K562 (cell line): ENCODE measurements around the gene GDNF. TPM values are rescaled to one million over a fixed set of nuclear protein-coding genes. Genes with fewer than 3 reads are reported as not detected.

ENCODE experiments used
- ATAC-seq: fragments of 200-7000 bp; cut with Tn5 transposase; 3 replicates; pipeline ENCODE4 v1.9.1; 2020; ENCODE audit warnings: moderate library complexity
- BruUV-seq: library from RNA; stranded (reverse); fragments of 400-500 nt; replicated peaks from 2 replicates; lab custom pipeline; 2021; lab: Mats Ljungman, UMichigan
- CTCF ChIA-PET: fragments of 300-600 bp; formaldehyde crosslinking; extraction: SDS; loops from one replicate; lab custom pipeline; 2021; ENCODE audit warnings: low intra/inter-chr PET ratio; lab: Yijun Ruan, JAX
- POLR2A ChIA-PET: fragments of 300-600, 350-650 bp; sonication (Branson Sonifier 250); formaldehyde crosslinking; extraction: SDS; loops from one replicate; lab custom pipeline; 2021; ENCODE audit warnings: antibody characterized with exemption, inconsistent platforms; lab: Yijun Ruan, JAX
- DNase-seq, 4 experiments: peaks; one replicate each; pipeline versions ENCODE4 v3.0.0 to v3.0.0-alpha.2; 2011 to 2018; ENCODE audit warnings: low spot score in 3 of 4, mixed read lengths in 3 of 4; ENCODE audit errors: extremely low read depth in 1 of 4
- FAIRE-seq: peaks from 2 replicates; lab custom pipeline; 2011; peaks lifted over from hg19 to GRCh38; lab: Jason Lieb, UNC
- H2AFZ ChIP-seq: 2 replicates; pipeline ENCODE4 v1.6.0; 2011; ENCODE audit warnings: low read depth, low read length, control low read depth, inconsistent platforms
- H3K27ac ChIP-seq: fragments of 200-600 bp; 3 replicates; pipeline ENCODE4 v1.8.0; 2011; ENCODE audit warnings: low read depth, mild to moderate bottlenecking, control low read depth, inconsistent platforms, low read length, moderate library complexity, mixed read lengths; ENCODE audit errors: extremely low read depth
- H3K27me3 ChIP-seq, 2 experiments: fragments of 300-600 bp in 1 of 2; 2 replicates in 1 of 2; 3 replicates in 1 of 2; pipeline versions ENCODE4 v1.6.0 to v1.8.0; 2011; ENCODE audit warnings: inconsistent platforms in 2 of 2, low read length in 2 of 2, mild to moderate bottlenecking in 1 of 2, mixed read lengths in 1 of 2, moderate library complexity in 1 of 2; ENCODE audit not compliant: control insufficient read depth in 2 of 2, insufficient read depth in 2 of 2
- H3K36me3 ChIP-seq: fragments of 300-600 bp; 3 replicates; pipeline ENCODE4 v1.8.0; 2011; ENCODE audit warnings: mild to moderate bottlenecking, low read length, inconsistent platforms; ENCODE audit not compliant: control insufficient read depth, insufficient read depth
- H3K4me1 ChIP-seq, 2 experiments: fragments of 200-600 bp in 1 of 2; replicated peaks in 1 of 2; 2 replicates in 1 of 2; 3 replicates in 1 of 2; pipeline versions ENCODE4 v1.5.1 to v1.8.0; 2011; ENCODE audit warnings: inconsistent platforms in 2 of 2, low read length in 2 of 2, mild to moderate bottlenecking in 1 of 2, mixed read lengths in 1 of 2, moderate library complexity in 1 of 2; ENCODE audit not compliant: control insufficient read depth in 2 of 2, insufficient read depth in 2 of 2
- H3K4me2 ChIP-seq: 2 replicates; pipeline ENCODE4 v1.6.1; 2011; ENCODE audit warnings: low read length, control low read depth, inconsistent platforms, mixed read lengths; ENCODE audit not compliant: insufficient read depth
- H3K4me3 ChIP-seq: fragments of 200-600 bp; sonication (generic), shearing (Covaris generic); 2 replicates; pipeline ENCODE4 v1.5.1; 2016; ENCODE audit warnings: control low read depth, inconsistent platforms
- H3K79me2 ChIP-seq: fragments of 200-600 bp; 3 replicates; pipeline ENCODE4 v1.8.0; 2011; ENCODE audit warnings: low read length, inconsistent platforms; ENCODE audit not compliant: control insufficient read depth, insufficient read depth
- H3K9ac ChIP-seq, 2 experiments: 2 replicates each; pipeline versions ENCODE4 v1.6.0 to v1.6.1; 2011; ENCODE audit warnings: low read depth in 2 of 2, low read length in 2 of 2, control low read depth in 1 of 2, inconsistent platforms in 1 of 2, mild to moderate bottlenecking in 1 of 2, mixed read lengths in 1 of 2; ENCODE audit not compliant: insufficient read depth in 1 of 2
- H3K9me1 ChIP-seq: one replicate; pipeline ENCODE4 v1.6.0; 2011; ENCODE audit warnings: inconsistent platforms, mild to moderate bottlenecking, low read length, moderate library complexity; ENCODE audit not compliant: control insufficient read depth, insufficient read depth
- H3K9me3 ChIP-seq: replicated peaks from 2 replicates; pipeline ENCODE4 v1.5.1; 2011; ENCODE audit warnings: low read depth, low read length, inconsistent platforms; ENCODE audit not compliant: control insufficient read depth, insufficient read depth
- H4K20me1 ChIP-seq: replicated peaks from 2 replicates; pipeline ENCODE4 v1.6.1; 2011; ENCODE audit warnings: low read length, inconsistent platforms, mixed read lengths; ENCODE audit not compliant: control insufficient read depth, insufficient read depth
- C11orf30 ChIP-seq: fragments of 450-650 bp; IDR thresholded peaks from 2 replicates; pipeline ENCODE4 v1.6.1; 2016; ENCODE audit warnings: low read depth, mild to moderate bottlenecking
- ERF ChIP-seq: fragments of 450-650 bp; formaldehyde crosslinking; IDR thresholded peaks from 2 replicates; pipeline ENCODE4 v1.4.0; 2020; ENCODE audit warnings: mild to moderate bottlenecking, mixed read lengths
- EZH2 ChIP-seq: IDR thresholded peaks from 2 replicates; pipeline ENCODE4 v1.6.1; 2012; ENCODE audit warnings: low read depth, mild to moderate bottlenecking, inconsistent platforms, low read length, borderline replicate concordance
- MEIS2 ChIP-seq: fragments of 450-650 bp; IDR thresholded peaks from 2 replicates; pipeline ENCODE4 v1.6.1; 2014; ENCODE audit warnings: mild to moderate bottlenecking; ENCODE audit not compliant: partially characterized antibody
- PHF8 ChIP-seq: fragments of 200-600 bp; sonication (generic); IDR thresholded peaks from 2 replicates; pipeline ENCODE4 v1.6.1; 2012; ENCODE audit warnings: mixed run types, mild to moderate bottlenecking, inconsistent platforms, low read length, moderate library complexity, borderline replicate concordance
- POLR2H ChIP-seq: IDR thresholded peaks from 2 replicates; pipeline ENCODE4 v1.6.1; 2016; ENCODE audit warnings: missing genetic modification characterization, low read depth, mild to moderate bottlenecking, control low read depth, missing compliant biosample characterization, moderate library complexity
- XRCC4 ChIP-seq: IDR thresholded peaks from one replicate; pipeline ENCODE4 v1.6.1; 2011; ENCODE audit not compliant: insufficient read depth, insufficient read length; ENCODE audit errors: extremely low read depth
- WGBS: fragments of 100-300 bp; shearing (Covaris generic); methylation state at CpG from one replicate; pipeline ENCODE4 v1.1.6; 2016; ENCODE audit warnings: low coverage, mixed read lengths; ENCODE audit not compliant: insufficient coverage; ENCODE audit errors: missing lambda C conversion rate; 5-methylcytosine and 5-hydroxymethylcytosine counted together
- in situ Hi-C: fragments of 300-500 bp; cut with MboI; formaldehyde crosslinking; loops from 4 replicates; pipeline ENCODE4 v1.15.0; 2018; ENCODE audit warnings: inconsistent platforms, mixed read lengths
- intact Hi-C: fragments of 100-400 bp; cut with micrococcal nuclease; formaldehyde crosslinking; loops from 2 replicates; pipeline ENCODE4 v1.14.2; 2022
- polyA plus RNA-seq, 8 experiments: library from polyadenylated mRNA; depleted of rRNA in 4 of 8; stranded (reverse) in 5 of 8; unstranded in 3 of 8; fragments of >200 nt; fragmentation: Nextera tagmentation in 2 of 8; fragmentation: Illumina TruSeq in 1 of 8; extraction: Ambion mirVana in 2 of 8; extraction: Trizol in 1 of 8; gene quantifications; 2 replicates each; pipeline versions ENCODE4 v1.2.1 to v1.2.3, GENCODE V29; 2011 to 2014; ENCODE audit warnings: inconsistent platforms in 1 of 8, missing spikeins in 1 of 8
- total RNA-seq, 7 experiments: library from RNA; depleted of rRNA in 6 of 7; stranded (reverse); fragments of >200 nt in 6 of 7; fragmentation: Illumina TruSeq in 2 of 7; extraction: Trizol in 2 of 7; gene quantifications; 2 replicates each; pipeline versions ENCODE4 v1.2.1 to v1.2.3, GENCODE V29; 2011 to 2021; ENCODE audit warnings: low replicate concordance in 1 of 7
- TF ChIP-seq, protein P1 (sequence below): fragments of 250-450 bp; sonication (Bioruptor Pico); IDR thresholded peaks from 2 replicates; pipeline ENCODE4 v1.5.0; 2021; ENCODE audit warnings: mild to moderate bottlenecking, moderate library complexity
- TF ChIP-seq, protein P2 (sequence below): sonication (generic); formaldehyde crosslinking; IDR thresholded peaks from 2 replicates; pipeline ENCODE4 v1.8.1; 2023; ENCODE audit warnings: missing genetic modification reagents, mild to moderate bottlenecking, borderline replicate concordance
- TF ChIP-seq, protein P3 (sequence below): fragments of 450-650 bp; IDR thresholded peaks from 2 replicates; pipeline ENCODE4 v1.6.1; 2016; ENCODE audit warnings: mild to moderate bottlenecking

The GDNF gene
- total and polyA plus RNA-seq, 9 of the 15 experiments (the other 6 are each of a cell fraction or from before 2014, with no cell fraction given): not detected

DNA sequence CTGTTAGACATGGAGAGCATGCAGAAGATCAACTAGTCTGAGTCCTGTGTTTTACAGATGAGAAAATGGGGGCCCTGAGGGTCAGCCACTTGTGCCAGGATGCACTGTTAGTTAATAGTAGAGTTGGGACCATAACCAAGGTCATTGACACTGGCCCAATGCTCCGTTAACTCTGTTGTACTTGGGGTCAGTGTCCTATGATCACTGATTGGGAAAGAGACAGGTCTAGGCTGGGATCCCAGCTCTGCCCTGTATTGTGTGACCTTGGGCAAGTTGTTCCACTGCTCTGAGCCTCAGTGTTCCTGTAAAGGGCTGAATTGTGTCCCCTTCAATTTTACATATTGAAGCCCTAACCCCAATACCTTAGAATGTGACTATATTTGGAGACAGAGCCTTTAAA is 70.0 kb downstream of the GDNF start (continued):
- TF ChIP-seq, protein P1, sequence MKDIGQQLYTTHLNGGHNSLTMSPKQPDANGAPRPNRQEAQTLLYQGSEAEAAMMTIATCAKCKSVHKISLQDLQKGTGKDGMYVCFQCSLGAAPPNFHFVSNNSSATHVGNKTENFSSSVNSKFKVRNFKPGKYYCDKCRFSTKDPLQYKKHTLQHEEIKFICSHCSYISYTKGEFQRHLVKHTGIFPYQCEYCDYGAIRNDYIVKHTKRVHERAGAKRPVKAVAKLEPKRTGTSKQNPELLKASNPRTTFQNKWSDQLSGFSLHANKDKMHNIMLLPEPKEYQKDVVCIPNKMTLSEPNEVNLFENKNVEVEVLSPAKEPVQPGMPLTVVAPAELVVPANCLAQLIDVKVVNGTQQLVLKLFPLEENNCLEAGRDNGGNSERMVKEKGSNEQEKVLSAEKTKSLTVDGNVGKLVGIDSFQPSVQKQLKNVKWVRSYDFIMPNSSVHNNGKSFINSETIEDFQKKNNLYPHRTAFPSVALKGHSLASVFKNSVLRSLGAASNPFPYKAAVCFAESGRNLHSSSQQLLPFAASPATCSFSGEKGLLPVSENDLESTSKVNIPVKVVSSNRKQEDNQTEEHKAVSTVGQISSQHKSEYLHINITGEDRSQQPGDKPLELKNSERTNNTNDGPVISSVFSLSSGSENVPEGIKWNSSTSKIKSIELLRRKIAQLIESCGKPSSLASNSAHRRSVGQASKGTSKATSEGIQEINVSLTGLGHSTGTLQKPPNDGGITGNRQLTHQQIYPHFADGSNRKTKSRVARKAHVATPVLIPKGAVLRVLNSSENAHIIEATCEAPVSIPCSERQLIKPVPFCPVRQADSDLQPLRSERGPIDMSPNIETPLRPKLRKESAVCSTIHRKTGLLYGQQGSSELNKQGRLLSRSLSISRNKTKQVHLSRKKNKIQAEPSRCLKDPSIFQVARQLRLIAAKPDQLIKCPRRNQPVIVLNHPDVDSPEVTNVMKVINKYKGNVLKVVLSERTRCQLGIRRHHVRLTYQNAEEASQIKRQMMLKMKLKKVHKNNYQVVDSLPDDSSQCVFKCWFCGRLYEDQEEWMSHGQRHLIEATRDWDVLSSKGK (CRISPR knock-in tag): no peak
- no peak for TF ChIP-seq POLR2H
- no peak for TF ChIP-seq PHF8
- TF ChIP-seq EZH2: no peak
- TF ChIP-seq MEIS2: no peak

DNA sequence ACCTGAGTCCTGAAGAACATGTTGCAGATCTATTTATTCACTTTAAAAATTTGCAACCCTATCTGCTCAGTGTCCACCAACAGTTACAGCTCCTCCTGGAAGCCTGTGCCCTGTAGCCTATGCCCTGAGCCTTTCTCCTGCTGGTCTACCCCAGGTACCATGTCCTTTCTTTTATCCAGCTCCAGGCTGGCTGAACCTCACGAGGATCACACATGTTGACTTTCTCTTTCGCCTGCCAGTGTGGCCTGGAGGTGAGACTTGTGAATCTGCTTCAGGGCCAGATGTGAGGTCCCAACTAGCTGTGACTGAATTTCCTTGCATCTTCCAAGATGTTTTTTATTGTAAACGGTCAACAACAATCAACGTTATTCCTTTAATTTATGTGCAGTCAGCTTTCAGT is 70.7 kb downstream of the GDNF start:
- BruUV-seq: no TSS peak
- CTCF ChIA-PET: no interaction called here
- TF ChIP-seq, protein P2, sequence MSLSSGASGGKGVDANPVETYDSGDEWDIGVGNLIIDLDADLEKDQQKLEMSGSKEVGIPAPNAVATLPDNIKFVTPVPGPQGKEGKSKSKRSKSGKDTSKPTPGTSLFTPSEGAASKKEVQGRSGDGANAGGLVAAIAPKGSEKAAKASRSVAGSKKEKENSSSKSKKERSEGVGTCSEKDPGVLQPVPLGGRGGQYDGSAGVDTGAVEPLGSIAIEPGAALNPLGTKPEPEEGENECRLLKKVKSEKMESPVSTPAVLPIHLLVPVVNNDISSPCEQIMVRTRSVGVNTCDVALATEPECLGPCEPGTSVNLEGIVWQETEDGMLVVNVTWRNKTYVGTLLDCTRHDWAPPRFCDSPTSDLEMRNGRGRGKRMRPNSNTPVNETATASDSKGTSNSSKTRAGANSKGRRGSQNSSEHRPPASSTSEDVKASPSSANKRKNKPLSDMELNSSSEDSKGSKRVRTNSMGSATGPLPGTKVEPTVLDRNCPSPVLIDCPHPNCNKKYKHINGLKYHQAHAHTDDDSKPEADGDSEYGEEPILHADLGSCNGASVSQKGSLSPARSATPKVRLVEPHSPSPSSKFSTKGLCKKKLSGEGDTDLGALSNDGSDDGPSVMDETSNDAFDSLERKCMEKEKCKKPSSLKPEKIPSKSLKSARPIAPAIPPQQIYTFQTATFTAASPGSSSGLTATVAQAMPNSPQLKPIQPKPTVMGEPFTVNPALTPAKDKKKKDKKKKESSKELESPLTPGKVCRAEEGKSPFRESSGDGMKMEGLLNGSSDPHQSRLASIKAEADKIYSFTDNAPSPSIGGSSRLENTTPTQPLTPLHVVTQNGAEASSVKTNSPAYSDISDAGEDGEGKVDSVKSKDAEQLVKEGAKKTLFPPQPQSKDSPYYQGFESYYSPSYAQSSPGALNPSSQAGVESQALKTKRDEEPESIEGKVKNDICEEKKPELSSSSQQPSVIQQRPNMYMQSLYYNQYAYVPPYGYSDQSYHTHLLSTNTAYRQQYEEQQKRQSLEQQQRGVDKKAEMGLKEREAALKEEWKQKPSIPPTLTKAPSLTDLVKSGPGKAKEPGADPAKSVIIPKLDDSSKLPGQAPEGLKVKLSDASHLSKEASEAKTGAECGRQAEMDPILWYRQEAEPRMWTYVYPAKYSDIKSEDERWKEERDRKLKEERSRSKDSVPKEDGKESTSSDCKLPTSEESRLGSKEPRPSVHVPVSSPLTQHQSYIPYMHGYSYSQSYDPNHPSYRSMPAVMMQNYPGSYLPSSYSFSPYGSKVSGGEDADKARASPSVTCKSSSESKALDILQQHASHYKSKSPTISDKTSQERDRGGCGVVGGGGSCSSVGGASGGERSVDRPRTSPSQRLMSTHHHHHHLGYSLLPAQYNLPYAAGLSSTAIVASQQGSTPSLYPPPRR: no peak
- TF ChIP-seq ERF (CRISPR knock-in tag) (no peak), XRCC4 (no peak), C11orf30 (no peak)
- TF ChIP-seq, protein P3, sequence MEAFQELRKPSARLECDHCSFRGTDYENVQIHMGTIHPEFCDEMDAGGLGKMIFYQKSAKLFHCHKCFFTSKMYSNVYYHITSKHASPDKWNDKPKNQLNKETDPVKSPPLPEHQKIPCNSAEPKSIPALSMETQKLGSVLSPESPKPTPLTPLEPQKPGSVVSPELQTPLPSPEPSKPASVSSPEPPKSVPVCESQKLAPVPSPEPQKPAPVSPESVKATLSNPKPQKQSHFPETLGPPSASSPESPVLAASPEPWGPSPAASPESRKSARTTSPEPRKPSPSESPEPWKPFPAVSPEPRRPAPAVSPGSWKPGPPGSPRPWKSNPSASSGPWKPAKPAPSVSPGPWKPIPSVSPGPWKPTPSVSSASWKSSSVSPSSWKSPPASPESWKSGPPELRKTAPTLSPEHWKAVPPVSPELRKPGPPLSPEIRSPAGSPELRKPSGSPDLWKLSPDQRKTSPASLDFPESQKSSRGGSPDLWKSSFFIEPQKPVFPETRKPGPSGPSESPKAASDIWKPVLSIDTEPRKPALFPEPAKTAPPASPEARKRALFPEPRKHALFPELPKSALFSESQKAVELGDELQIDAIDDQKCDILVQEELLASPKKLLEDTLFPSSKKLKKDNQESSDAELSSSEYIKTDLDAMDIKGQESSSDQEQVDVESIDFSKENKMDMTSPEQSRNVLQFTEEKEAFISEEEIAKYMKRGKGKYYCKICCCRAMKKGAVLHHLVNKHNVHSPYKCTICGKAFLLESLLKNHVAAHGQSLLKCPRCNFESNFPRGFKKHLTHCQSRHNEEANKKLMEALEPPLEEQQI: no peak

More for the DNA sequence above, 70.7 kb downstream of the GDNF start:
- FAIRE-seq: no peak
- Histone ChIP-seq H3K4me2 (no peak overlapping the region), H4K20me1 (no peaks in the 10 kb centered on the region), H3K9ac (no peak overlapping the region), H3K27me3 (no peaks in the 10 kb centered on the region; a peak in 1 of 5 replicates), H2AFZ (no peak overlapping the region), H3K79me2 (no peaks in the 10 kb centered on the region), H3K4me1 (no peaks in the 10 kb centered on the region), H3K36me3 (no peaks in the 10 kb centered on the region), H3K9me3 (no peaks in the 10 kb centered on the region), H3K4me3 (no peak overlapping the region), H3K27ac (no peak overlapping the region), H3K9me1 (no peaks in the 10 kb centered on the region)
- intact Hi-C loops (no loop called here), in situ Hi-C loops (no loop called here)
- DNase-seq: no peak
- POLR2A ChIA-PET: no interaction called here
- WGBS: 1% methylated on average over 4 of the region's 4 CpGs
- no peak for ATAC-seq
